HFFc6 (cell line): ENCODE data around the gene TFAP2E. TPM values are rescaled to one million over a fixed set of nuclear protein-coding genes. Genes with fewer than 3 reads are reported as not detected.
A peak's percentile ranks its signal among the peaks of the same experiment; 100 is the strongest.

Experiments
- DNase-seq: peaks from one replicate; pipeline ENCODE4 v3.0.0-alpha.2; 2018
- H3K27ac Mint-ChIP-seq: 2 replicates; pipeline ENCODE4 v1.8.0; 2020; ENCODE audit warnings: mild to moderate bottlenecking, mixed read lengths
- H3K27me3 Mint-ChIP-seq: 2 replicates; pipeline ENCODE4 v1.8.0; 2021; ENCODE audit warnings: mild to moderate bottlenecking, moderate library complexity, mixed read lengths; ENCODE audit not compliant: insufficient read depth
- H3K36me3 Mint-ChIP-seq: 2 replicates; pipeline ENCODE4 v1.8.0; 2021; ENCODE audit warnings: low read depth, mixed read lengths
- H3K4me1 Mint-ChIP-seq: 2 replicates; pipeline ENCODE4 v1.8.0; 2020; ENCODE audit warnings: low read depth, mixed read lengths
- H3K4me3 Mint-ChIP-seq: 2 replicates; pipeline ENCODE4 v1.8.0; 2020; ENCODE audit warnings: mild to moderate bottlenecking, moderate library complexity, mixed read lengths
- H3K9me3 Mint-ChIP-seq: 2 replicates; pipeline ENCODE4 v1.8.0; 2020; ENCODE audit warnings: mild to moderate bottlenecking, mixed read lengths
- long read RNA-seq: library from polyadenylated mRNA; unstranded; transcript quantifications from one replicate; pipeline ENCODE4 v2.0.0, GENCODE V29; 2019
- total RNA-seq, 6 experiments: library from RNA; stranded (reverse); fragmentation: NEBNext Ultra II Directional; extraction: Animal tissue kit (Norgen Biotek cat#: 25700); gene quantifications; 2 replicates in 1 of 6; 3 replicates in 5 of 6; pipeline ENCODE4 v1.2.3, GENCODE V29; 2021
- TF ChIP-seq, protein P1 (sequence below): fragments of 200-600 bp; sonication (generic); IDR thresholded peaks from 2 replicates; pipeline ENCODE4 v1.5.0; 2021; ENCODE audit warnings: antibody characterized with exemption, mild to moderate bottlenecking

TFAP2E gene
- total RNA-seq = under 1 TPM; 0.11 to 0.21 (median 0.13) TPM
- long read RNA-seq, partial matches to known transcripts = 0 of 1 reads
- long read RNA-seq, other reads (novel, unspliced or antisense) = 1 of 1 reads

DNA sequence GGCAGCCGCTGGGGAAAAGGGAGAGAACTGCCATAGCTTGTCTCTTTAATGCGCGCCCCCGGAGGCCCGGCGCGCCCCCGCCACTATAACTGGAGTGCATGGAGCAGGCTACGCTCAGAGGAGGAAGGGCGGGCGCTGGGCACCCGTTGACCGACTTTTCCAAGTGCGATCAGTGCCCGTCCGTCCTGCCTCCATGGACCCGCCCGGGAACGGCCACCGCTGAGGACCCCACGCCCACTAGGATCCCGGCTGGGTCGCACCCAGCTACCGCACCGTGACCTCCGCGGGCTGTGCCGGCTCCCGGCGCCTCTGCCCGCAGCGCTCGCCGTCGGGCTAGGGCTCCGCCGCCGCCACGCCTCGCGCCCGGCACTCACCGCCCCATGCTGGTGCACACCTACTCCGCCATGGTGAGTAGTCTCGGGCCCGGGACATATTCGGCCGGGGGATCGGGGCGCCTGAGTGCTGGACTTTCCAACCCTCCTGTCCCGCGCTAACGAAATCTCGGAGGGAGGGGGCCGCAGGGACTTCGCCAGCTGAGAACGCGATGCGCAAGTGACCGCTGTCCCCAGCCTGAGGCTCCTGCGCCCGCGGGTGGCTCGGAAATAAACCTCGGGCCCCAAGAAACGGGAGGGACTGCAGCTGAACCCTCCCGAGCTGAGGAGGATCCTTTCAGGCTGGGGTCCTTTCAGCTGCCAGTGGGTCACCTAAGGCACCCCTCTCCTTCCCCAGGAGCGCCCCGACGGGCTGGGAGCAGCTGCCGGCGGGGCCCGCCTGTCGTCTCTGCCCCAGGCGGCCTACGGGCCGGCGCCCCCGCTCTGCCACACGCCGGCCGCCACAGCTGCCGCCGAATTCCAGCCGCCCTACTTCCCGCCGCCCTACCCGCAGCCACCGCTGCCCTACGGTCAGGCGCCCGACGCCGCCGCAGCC, at the start of gene TFAP2E:
TFAP2E (plus strand) TSS at position 117 of the 927 bp plus-strand sequence; CDS start at position 381, 264 bp downstream.
- no peak for DNase-seq
- peak within 1 kb of the TSS; percentile 51; the same call in 1 of the 2 replicates for H3K4me3 Mint-ChIP-seq
- H3K9me3 Mint-ChIP-seq = no peaks in the 10 kb centered on the region
- H3K27me3 Mint-ChIP-seq = peaks cover 26% of the 10 kb centered on the region
- H3K4me1 Mint-ChIP-seq = peaks cover 54% of the 10 kb centered on the region
- H3K27ac Mint-ChIP-seq = no peak within 1 kb of the TSS
- TF ChIP-seq, protein P1, sequence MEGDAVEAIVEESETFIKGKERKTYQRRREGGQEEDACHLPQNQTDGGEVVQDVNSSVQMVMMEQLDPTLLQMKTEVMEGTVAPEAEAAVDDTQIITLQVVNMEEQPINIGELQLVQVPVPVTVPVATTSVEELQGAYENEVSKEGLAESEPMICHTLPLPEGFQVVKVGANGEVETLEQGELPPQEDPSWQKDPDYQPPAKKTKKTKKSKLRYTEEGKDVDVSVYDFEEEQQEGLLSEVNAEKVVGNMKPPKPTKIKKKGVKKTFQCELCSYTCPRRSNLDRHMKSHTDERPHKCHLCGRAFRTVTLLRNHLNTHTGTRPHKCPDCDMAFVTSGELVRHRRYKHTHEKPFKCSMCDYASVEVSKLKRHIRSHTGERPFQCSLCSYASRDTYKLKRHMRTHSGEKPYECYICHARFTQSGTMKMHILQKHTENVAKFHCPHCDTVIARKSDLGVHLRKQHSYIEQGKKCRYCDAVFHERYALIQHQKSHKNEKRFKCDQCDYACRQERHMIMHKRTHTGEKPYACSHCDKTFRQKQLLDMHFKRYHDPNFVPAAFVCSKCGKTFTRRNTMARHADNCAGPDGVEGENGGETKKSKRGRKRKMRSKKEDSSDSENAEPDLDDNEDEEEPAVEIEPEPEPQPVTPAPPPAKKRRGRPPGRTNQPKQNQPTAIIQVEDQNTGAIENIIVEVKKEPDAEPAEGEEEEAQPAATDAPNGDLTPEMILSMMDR = no peak
- no peaks in the 10 kb centered on the region for H3K36me3 Mint-ChIP-seq

DNA sequence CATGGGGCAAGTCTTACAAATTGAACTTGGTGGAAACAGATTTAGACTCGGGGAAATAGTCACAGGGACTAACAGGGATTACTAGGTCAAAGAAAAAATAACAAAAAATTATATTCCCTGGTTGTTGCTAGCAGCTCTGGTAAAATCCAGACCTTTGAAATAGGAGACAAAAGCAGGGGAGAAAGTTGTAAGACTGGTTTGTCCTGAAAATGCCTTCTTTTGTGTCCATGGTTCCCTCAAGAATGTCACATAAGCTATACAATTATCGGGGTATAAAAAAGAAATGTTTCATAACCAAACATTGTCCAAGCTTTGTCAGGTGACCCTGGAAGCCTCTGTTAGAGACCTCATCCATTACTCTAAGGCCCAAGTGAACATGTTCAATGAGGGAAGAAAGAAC, 49.0 kb upstream of the TFAP2E start:
- Mint-ChIP-seq H3K9me3 (peaks cover 4% of the 10 kb centered on the region; the same call in 1 of the 2 replicates), H3K27ac (no peak overlapping the region)
- TF ChIP-seq, protein P1 = no peak

DNA sequence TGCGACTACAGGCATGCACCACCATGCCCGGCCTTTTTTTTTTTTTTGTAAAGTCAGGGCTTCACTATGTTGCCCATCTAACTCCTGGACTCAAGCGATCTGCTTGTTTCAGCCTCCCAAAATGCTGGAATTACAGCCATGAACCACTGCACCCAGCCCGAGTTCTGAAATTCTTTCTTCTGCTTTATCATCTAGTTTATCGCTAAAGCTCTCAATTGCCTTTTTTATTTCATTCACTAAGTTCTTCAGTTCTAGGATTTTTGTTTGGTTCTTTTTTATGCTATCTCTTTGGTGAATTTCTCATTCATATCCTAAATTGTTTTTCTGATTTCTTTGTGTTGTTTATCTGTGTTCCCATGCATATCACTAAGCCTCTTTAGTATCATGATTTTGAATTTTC, 42.9 kb upstream of the TFAP2E start:
- Mint-ChIP-seq H3K27ac (no peak overlapping the region), H3K4me3 (no peak overlapping the region), H3K4me1 (peaks cover 24% of the 10 kb centered on the region), H3K27me3 (no peaks in the 10 kb centered on the region), H3K36me3 (peaks cover 44% of the 10 kb centered on the region), H3K9me3 (peaks cover 10% of the 10 kb centered on the region)
- TF ChIP-seq, protein P1 = no peak
- no peak for DNase-seq

More for the DNA sequence above, 49.0 kb upstream of the TFAP2E start:
- Mint-ChIP-seq H3K27me3 (no peaks in the 10 kb centered on the region), H3K4me3 (no peak overlapping the region), H3K36me3 (peaks cover 40% of the 10 kb centered on the region), H3K4me1 (no peaks in the 10 kb centered on the region)
- no peak for DNase-seq

DNA sequence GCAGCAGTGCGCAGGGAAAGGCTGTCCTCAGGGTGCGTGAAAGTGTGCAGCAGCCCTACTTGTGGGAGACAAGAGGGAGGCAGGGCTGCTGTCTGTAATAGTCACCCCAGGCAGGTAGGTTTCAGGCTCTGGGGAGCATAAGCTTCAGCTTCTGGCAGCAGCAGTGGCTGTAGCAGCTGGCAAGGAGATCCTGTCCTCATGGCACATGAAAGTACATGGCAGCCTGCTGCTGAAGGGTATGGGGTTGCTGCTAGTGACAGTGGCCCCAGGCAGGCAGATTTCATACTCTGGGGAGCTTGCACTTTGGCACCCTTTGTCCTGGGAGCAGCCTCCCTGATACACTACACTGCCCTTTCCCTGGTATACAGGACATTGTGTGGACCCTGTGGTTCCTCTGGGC, 42.2 kb upstream of the TFAP2E start:
- no peak overlapping the region for H3K27ac Mint-ChIP-seq
- H3K9me3 Mint-ChIP-seq = peaks cover 10% of the 10 kb centered on the region

GRCh38 chr1:35531368-35531767, 41.7 kb upstream of the TFAP2E start:
- Mint-ChIP-seq H3K4me3 (no peak overlapping the region), H3K4me1 (peaks cover 35% of the 10 kb centered on the region), H3K27ac (no peak overlapping the region), H3K36me3 (peaks cover 38% of the 10 kb centered on the region), H3K27me3 (no peaks in the 10 kb centered on the region), H3K9me3 (peaks cover 10% of the 10 kb centered on the region)
- TF ChIP-seq, protein P1 = no peak
- no peak for DNase-seq

More for the DNA sequence above, 42.2 kb upstream of the TFAP2E start:
- TF ChIP-seq, protein P1 = no peak
- peaks cover 32% of the 10 kb centered on the region for H3K4me1 Mint-ChIP-seq
- no peaks in the 10 kb centered on the region for H3K27me3 Mint-ChIP-seq
- no peak for DNase-seq
- H3K4me3 Mint-ChIP-seq = no peak overlapping the region
- H3K36me3 Mint-ChIP-seq = peaks cover 38% of the 10 kb centered on the region
